Osteoblast (primary cell): ENCODE measurements around the gene RHOJ. TPM values are rescaled to one million over a fixed set of nuclear protein-coding genes. Genes with fewer than 3 reads are reported as not detected.

Experiments
- DNase-seq: peaks from one replicate; pipeline ENCODE4 v3.0.0; 2011; ENCODE audit warnings: low spot score, mixed read lengths; ENCODE audit not compliant: insufficient read length; ENCODE audit errors: missing footprints
- H2AFZ ChIP-seq: 2 replicates; pipeline ENCODE4 v1.6.0; 2011; ENCODE audit warnings: mild to moderate bottlenecking, low read length
- H3K27ac ChIP-seq: 2 replicates; pipeline ENCODE4 v1.5.1; 2011; ENCODE audit warnings: mild to moderate bottlenecking, low read depth, low read length, moderate library complexity
- H3K27me3 ChIP-seq: 2 replicates; pipeline ENCODE4 v1.6.0; 2012; ENCODE audit warnings: mild to moderate bottlenecking, control low read depth, inconsistent platforms, low read length, moderate library complexity; ENCODE audit not compliant: insufficient read depth
- H3K36me3 ChIP-seq: 2 replicates; pipeline ENCODE4 v1.5.1; 2011; ENCODE audit warnings: mild to moderate bottlenecking, low read length, control low read depth, moderate library complexity; ENCODE audit not compliant: insufficient read depth
- H3K4me1 ChIP-seq: 2 replicates; pipeline ENCODE4 v1.5.1; 2011; ENCODE audit warnings: mild to moderate bottlenecking, low read length, control low read depth, moderate library complexity; ENCODE audit not compliant: insufficient read depth
- H3K4me2 ChIP-seq: 2 replicates; pipeline ENCODE4 v1.6.0; 2011; ENCODE audit warnings: mild to moderate bottlenecking, low read length; ENCODE audit not compliant: insufficient read depth
- H3K4me3 ChIP-seq: fragments of 200-600 bp; sonication (generic); 3 replicates; pipeline ENCODE4 v1.5.1; 2012; ENCODE audit warnings: mild to moderate bottlenecking, low read length, inconsistent platforms; ENCODE audit not compliant: insufficient read depth
- H3K79me2 ChIP-seq: 2 replicates; pipeline ENCODE4 v1.6.0; 2012; ENCODE audit warnings: mild to moderate bottlenecking, low read length, control low read depth, inconsistent platforms; ENCODE audit not compliant: insufficient read depth
- H3K9me3 ChIP-seq: 2 replicates; pipeline ENCODE4 v1.5.1; 2011; ENCODE audit warnings: low read depth, low read length, control low read depth
- H4K20me1 ChIP-seq: 2 replicates; pipeline ENCODE4 v1.6.0; 2012; ENCODE audit warnings: mild to moderate bottlenecking, low read length, control low read depth; ENCODE audit not compliant: insufficient read depth
- total RNA-seq: library from RNA; depleted of rRNA; stranded (reverse); fragments of >200 nt; gene quantifications from 2 replicates; pipeline ENCODE4 v1.2.3, GENCODE V29; 2012
- TF ChIP-seq, protein P1 (sequence below): IDR thresholded peaks from 2 replicates; pipeline ENCODE4 v1.5.1; 2011; ENCODE audit warnings: mild to moderate bottlenecking, low read depth, low read length, moderate library complexity; ENCODE audit errors: extremely low read depth

RHOJ gene
- total RNA-seq, 1 donor, result 4.3 TPM

DNA sequence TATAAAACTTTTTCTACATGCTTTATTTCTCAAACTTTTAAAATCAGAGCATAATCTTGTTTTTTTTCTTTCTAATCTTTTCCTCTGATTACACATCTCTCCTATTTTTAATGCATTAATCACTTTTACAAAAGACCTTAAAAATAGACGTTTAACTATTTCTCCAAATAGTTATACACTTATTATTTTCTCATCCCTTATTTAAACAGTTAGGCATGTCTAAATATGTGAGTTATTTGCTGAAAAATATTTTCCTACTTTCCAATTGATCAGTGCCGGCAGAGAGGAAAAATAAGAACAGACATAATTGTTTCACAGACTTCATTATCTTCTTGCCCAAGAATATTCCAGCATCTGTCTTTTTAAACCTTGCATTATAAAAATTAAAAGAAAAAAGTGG, 28.7 kb upstream of the RHOJ start:
- peak overlapping the region; percentile 56 for H3K27ac ChIP-seq
- H3K4me3 ChIP-seq, result no peak overlapping the region
- no peak for DNase-seq
- H3K4me2 ChIP-seq, result no peak overlapping the region
- H3K27me3 ChIP-seq, result no peaks in the 10 kb centered on the region
- TF ChIP-seq, protein P1, sequence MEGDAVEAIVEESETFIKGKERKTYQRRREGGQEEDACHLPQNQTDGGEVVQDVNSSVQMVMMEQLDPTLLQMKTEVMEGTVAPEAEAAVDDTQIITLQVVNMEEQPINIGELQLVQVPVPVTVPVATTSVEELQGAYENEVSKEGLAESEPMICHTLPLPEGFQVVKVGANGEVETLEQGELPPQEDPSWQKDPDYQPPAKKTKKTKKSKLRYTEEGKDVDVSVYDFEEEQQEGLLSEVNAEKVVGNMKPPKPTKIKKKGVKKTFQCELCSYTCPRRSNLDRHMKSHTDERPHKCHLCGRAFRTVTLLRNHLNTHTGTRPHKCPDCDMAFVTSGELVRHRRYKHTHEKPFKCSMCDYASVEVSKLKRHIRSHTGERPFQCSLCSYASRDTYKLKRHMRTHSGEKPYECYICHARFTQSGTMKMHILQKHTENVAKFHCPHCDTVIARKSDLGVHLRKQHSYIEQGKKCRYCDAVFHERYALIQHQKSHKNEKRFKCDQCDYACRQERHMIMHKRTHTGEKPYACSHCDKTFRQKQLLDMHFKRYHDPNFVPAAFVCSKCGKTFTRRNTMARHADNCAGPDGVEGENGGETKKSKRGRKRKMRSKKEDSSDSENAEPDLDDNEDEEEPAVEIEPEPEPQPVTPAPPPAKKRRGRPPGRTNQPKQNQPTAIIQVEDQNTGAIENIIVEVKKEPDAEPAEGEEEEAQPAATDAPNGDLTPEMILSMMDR, result no peak
- H3K36me3 ChIP-seq, result no peaks in the 10 kb centered on the region
- no peaks in the 10 kb centered on the region for H4K20me1 ChIP-seq
- no peaks in the 10 kb centered on the region for H3K9me3 ChIP-seq
- peaks cover 9% of the 10 kb centered on the region for H3K4me1 ChIP-seq
- H3K79me2 ChIP-seq, result no peaks in the 10 kb centered on the region
- no peak overlapping the region for H2AFZ ChIP-seq

DNA sequence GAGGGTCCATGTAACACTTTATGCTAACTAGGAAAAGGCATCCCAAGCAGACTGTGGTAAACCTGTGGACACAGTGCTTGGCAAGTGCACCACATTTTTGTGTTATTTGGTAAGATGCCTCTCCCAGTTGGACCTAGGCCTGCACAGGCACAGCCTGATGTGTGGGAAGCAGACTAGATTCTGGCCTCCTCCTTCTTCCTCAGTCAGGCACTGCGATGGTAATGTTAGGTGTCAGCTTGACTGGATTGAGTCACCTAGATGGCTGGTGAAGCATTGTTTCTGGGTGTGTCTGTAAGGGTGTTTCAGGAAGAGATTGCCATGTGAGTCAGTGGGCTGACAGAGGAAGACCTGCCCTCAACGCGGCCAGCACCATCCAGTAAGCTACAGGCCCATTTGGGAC, 25.3 kb upstream of the RHOJ start:
- Histone ChIP-seq H3K9me3 (no peaks in the 10 kb centered on the region), H4K20me1 (no peaks in the 10 kb centered on the region), H3K36me3 (no peaks in the 10 kb centered on the region), H3K27me3 (no peaks in the 10 kb centered on the region), H3K4me3 (no peak overlapping the region), H3K27ac (peak overlapping the region; percentile 0), H3K4me2 (no peak overlapping the region), H2AFZ (peak overlapping the region; percentile 8), H3K79me2 (no peaks in the 10 kb centered on the region), H3K4me1 (peaks cover 9% of the 10 kb centered on the region)
- no peak for DNase-seq
- TF ChIP-seq, protein P1, result no peak

- Histone ChIP-seq H3K9me3 (no peaks in the 10 kb centered on the region), H3K27me3 (no peaks in the 10 kb centered on the region), H3K36me3 (no peaks in the 10 kb centered on the region), H4K20me1 (no peaks in the 10 kb centered on the region), H3K4me1 (peaks cover 7% of the 10 kb centered on the region), H2AFZ (peak overlapping the region; percentile 8), H3K4me2 (no peak overlapping the region), H3K79me2 (no peaks in the 10 kb centered on the region), H3K4me3 (no peak overlapping the region), H3K27ac (peak overlapping the region; percentile 0)
- TF ChIP-seq, protein P1, result no peak
- DNase-seq, result no peak
These were observed 24.9 kb upstream of the RHOJ start for GRCh38 chr14:63179383-63179782.

DNA sequence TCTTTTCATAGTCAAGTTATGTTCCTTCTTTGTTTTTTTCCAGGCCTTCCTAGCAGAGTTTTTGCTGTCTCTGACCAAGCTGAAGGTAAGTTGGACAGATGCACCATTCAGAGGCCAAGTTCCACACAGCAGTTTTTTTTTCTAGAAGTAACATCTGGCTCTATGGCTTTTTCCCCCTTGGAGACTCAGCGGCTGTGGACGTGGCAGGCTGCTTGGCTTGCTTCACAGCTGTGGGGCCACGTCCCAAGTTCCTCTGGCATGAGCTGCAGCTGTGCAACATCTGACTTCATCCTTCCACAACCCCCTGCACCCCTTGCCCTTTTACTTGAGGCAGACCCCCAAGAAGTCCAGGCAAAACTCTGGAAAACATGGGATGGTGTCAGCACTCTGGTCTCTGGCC, 24.2 kb upstream of the RHOJ start:
- no peak for DNase-seq
- H2AFZ ChIP-seq, result no peak overlapping the region

More for the DNA sequence above, 24.2 kb upstream of the RHOJ start:
- Histone ChIP-seq H3K79me2 (no peaks in the 10 kb centered on the region), H3K27me3 (no peaks in the 10 kb centered on the region), H3K9me3 (no peaks in the 10 kb centered on the region), H3K4me2 (no peak overlapping the region), H3K4me1 (peaks cover 4% of the 10 kb centered on the region), H3K27ac (no peak overlapping the region), H3K4me3 (no peak overlapping the region), H4K20me1 (no peaks in the 10 kb centered on the region), H3K36me3 (no peaks in the 10 kb centered on the region)
- TF ChIP-seq, protein P1, result no peak
